DOHH2 (cell line): ENCODE results near the gene SSU72.

Source experiments
- EZH2phosphoT487 ChIP-seq: fragments of 200-600 bp; sonication (generic); IDR thresholded peaks from 2 replicates; pipeline ENCODE4 v1.6.1; 2017; ENCODE audit warnings: borderline replicate concordance, mild to moderate bottlenecking, antibody characterized with exemption, low read length, moderate library complexity, mixed read lengths
- TF ChIP-seq, protein P1 (sequence below): fragments of 200-600 bp; sonication (generic); IDR thresholded peaks from one replicate; pipeline ENCODE4 v1.5.1; 2014; ENCODE audit warnings: antibody characterized with exemption, mild to moderate bottlenecking, low read depth, low read length; ENCODE audit not compliant: poor library complexity, severe bottlenecking

DNA sequence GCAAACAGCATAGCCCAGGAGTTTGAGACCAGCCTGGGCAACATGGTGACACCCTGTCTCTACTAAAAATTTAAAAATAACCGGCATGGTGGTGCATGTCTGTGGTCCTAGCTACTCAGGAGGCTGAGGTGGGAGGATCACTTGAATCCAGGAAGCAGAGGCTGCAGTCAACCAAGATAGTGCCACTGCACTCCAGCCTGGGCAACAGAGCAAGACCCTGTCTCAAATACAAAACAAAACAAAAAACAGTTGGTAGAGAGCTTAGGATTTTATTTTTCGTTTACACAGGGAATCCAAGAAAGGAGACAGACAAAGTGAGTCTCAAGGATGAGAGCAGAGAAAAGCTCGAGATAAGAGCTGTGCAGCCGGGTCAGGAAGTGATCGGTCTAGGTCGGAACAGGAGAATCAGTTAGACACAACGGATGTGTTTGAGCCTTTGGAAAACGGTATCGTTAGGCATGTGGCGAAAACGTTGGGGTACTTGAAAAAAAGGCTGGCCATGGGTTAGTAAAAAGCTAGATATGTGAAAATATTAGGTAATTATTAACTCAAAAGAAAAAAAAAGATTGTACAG is 38.9 kb upstream of the SSU72 start:
- TF ChIP-seq, protein P1, sequence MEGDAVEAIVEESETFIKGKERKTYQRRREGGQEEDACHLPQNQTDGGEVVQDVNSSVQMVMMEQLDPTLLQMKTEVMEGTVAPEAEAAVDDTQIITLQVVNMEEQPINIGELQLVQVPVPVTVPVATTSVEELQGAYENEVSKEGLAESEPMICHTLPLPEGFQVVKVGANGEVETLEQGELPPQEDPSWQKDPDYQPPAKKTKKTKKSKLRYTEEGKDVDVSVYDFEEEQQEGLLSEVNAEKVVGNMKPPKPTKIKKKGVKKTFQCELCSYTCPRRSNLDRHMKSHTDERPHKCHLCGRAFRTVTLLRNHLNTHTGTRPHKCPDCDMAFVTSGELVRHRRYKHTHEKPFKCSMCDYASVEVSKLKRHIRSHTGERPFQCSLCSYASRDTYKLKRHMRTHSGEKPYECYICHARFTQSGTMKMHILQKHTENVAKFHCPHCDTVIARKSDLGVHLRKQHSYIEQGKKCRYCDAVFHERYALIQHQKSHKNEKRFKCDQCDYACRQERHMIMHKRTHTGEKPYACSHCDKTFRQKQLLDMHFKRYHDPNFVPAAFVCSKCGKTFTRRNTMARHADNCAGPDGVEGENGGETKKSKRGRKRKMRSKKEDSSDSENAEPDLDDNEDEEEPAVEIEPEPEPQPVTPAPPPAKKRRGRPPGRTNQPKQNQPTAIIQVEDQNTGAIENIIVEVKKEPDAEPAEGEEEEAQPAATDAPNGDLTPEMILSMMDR: no peak
- no peak for TF ChIP-seq EZH2phosphoT487
